ENCODE results near the gene CORO1C.
"Not testable (repeated sequence)": the region's sequence is repeated elsewhere in the genome, so short reads cannot be mapped to it uniquely, and the experiment has no call there.

CORO1C gene

GRCh38 chr12:108633081-108633533, 98.2 kb downstream of the CORO1C start:
- no peak for DNase-seq

GRCh38 chr12:108631261-108631660, 100.1 kb downstream of the CORO1C start:
- DNase-seq = not testable (repeated sequence)

GRCh38 chr12:108630481-108631207, 100.7 kb downstream of the CORO1C start:
- DNase-seq = no peak

GRCh38 chr12:108629824-108630476, 101.4 kb downstream of the CORO1C start:
- peak; percentile 29 for DNase-seq

DNA sequence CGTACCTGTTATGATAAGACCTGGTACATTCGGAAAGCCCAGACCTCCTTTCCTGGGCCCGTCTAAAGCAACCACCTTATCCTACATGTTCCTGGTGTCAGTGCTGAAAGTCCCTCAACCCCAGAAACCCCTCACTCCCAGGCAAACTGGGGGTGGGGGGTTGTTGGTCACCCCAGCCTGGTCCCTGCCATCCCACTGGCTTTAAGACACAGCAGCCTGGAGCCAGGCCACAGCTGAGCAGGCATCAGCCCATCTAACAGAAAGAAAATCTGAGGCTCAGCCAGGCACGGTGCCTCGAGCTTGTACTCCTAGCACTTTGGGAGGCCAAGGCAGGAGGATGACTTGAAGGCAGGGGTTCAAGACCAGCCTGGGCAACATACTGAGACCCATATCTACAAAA, 102.2 kb downstream of the CORO1C start:
- DNase-seq = no peak

- DNase-seq = no peak
Observed at GRCh38 chr12:108627134-108627920, 104.0 kb downstream of the CORO1C start.

DNA sequence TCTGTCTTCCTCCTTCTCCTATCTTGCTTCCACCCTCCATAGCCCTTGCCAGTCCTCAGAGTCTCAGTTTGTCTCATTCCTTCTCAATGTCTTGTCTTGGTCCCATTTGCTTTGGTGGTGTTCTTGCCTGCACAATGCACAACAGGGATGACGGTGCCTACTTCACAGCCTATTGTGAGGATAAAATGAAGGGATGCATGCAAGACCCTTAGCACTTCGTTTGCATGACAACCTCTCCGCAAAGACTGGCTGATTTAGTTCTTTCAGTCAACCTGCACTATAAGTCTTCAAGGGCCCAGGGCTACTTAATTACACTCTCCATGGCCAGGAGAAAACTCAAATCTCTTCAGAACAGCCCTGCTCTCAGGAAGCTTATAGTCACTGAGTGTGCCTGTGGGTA, 106.1 kb downstream of the CORO1C start:
- no peak for DNase-seq

DNA sequence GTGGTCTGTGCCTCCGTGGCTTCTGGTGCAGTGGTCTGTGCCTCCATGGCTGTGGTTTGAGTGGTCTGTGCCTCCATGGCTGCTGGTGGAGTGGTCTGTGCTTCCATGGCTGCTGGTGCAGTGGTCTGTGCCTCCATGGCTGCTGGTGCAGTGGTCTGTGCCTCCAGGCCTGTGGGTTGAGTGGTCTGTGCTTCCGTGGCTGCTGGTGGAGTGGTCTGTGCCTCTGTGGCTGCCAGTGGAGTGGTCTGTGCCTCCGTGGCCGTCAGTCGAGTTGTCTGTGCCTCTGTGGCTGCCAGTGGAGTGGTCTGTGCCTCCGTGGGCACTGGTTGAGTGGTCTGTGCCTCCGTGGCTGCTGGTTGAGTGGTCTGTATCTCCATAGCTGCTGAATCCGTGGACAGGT, 107.7 kb downstream of the CORO1C start:
- DNase-seq = no peak

GRCh38 chr12:108622921-108623514, 108.3 kb downstream of the CORO1C start:
- no peak for DNase-seq

- no peak for DNase-seq
Observed at GRCh38 chr12:108622421-108622820, 108.9 kb downstream of the CORO1C start.

DNA sequence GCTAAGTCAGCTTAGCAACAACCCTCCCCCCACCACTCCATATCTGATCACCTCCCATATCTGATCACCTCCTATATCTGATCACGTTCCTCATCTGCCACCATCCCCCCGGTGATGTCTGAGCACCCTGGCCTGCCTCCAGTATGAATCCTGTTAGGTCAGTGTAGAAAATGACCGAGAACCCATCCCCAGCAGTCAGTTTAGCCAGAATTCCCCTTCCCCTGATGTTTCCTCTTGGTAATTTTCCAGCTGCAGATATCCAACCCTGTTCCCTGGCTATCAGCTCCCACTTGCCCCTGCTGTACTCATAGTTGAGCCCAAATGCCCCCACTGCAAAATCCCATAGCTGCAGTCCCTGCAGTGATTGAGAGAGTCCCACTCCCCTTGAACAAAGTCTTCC, 110.2 kb downstream of the CORO1C start:
- no peak for DNase-seq

- no peak for DNase-seq
Observed at GRCh38 chr12:108620236-108620879, 111.0 kb downstream of the CORO1C start.

- no peak for DNase-seq
Observed at GRCh38 chr12:108619369-108620160, 111.8 kb downstream of the CORO1C start.

GRCh38 chr12:108618953-108619274, 112.4 kb downstream of the CORO1C start:
- not testable (repeated sequence) for DNase-seq

- DNase-seq = peak; percentile 72
Observed at GRCh38 chr12:108618079-108618952, 113.0 kb downstream of the CORO1C start.

- peak; percentile 58 for DNase-seq
Observed at GRCh38 chr12:108616941-108617858, 114.1 kb downstream of the CORO1C start.

- DNase-seq = no peak
Observed at GRCh38 chr12:108616359-108616758, 115.0 kb downstream of the CORO1C start.

DNA sequence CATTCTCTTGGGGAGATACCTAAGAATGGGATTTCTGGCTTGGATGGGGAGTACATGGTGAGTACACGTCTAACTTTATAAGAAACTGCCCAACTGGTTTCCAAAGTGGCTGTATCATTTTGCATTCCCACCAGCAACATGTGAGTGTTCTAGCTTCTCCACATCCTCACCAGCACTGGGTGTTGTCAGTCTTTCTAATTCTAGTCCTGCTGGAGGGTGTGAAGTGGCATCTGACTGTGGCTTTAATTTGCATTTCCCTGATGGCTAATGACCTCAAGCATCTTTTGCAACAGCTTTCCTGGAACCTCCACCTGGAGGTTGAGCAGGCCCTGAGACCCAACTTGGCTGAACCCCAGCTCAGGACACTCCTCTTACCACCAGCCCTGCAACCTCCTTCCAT, 115.4 kb downstream of the CORO1C start:
- DNase-seq = no peak

GRCh38 chr12:108614639-108615038, 116.7 kb downstream of the CORO1C start:
- DNase-seq = no peak

- no peak for DNase-seq
Observed at GRCh38 chr12:108614041-108614440, 117.3 kb downstream of the CORO1C start.
